Measurements from ENCODE around the gene AMY2A.
"Not testable (repeated sequence)": the region's sequence is repeated elsewhere in the genome, so short reads cannot be mapped to it uniquely, and the experiment has no call there.

DNA sequence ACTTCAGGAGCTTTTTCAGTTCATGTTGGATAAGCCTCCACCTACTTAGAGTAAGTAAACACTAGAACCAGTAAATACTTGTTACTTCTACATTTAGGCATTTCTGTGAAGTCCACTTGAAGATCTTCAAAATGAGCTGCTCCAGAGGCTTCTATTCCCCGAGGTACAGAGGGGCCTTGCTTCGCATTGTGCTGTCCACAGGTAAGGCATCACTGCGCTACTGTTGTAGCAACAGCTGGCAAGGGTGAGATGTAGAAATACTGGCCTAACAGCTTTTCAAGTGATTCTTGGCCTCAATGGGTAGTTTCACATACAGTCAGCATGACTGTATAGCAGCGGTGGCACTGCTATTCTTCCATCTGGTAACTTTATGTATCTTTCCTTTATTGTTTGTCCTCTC lies 33.7 kb downstream of the AMY2A start:
- not testable (repeated sequence) for TF ChIP-seq POLR2AphosphoS5, GABPA (IDR thresholded peaks at IDR 0.05; ENCODE audit: low read depth)
- TF ChIP-seq, protein P1, sequence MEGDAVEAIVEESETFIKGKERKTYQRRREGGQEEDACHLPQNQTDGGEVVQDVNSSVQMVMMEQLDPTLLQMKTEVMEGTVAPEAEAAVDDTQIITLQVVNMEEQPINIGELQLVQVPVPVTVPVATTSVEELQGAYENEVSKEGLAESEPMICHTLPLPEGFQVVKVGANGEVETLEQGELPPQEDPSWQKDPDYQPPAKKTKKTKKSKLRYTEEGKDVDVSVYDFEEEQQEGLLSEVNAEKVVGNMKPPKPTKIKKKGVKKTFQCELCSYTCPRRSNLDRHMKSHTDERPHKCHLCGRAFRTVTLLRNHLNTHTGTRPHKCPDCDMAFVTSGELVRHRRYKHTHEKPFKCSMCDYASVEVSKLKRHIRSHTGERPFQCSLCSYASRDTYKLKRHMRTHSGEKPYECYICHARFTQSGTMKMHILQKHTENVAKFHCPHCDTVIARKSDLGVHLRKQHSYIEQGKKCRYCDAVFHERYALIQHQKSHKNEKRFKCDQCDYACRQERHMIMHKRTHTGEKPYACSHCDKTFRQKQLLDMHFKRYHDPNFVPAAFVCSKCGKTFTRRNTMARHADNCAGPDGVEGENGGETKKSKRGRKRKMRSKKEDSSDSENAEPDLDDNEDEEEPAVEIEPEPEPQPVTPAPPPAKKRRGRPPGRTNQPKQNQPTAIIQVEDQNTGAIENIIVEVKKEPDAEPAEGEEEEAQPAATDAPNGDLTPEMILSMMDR (IDR thresholded peaks at IDR 0.05; ENCODE audit: insufficient read depth, low read length): not testable (repeated sequence)

All from HL-60 (cell line).